Neutrophil (primary cell): ENCODE data around the gene ARFGEF3.

Experiments used
- H3K27ac ChIP-seq: fragments of 200-600 bp; sonication (generic); 2 replicates; pipeline ENCODE4 v1.5.1; 2016; ENCODE audit warnings: mild to moderate bottlenecking, moderate library complexity
- H3K27me3 ChIP-seq: fragments of 200-600 bp; sonication (generic); 2 replicates; pipeline ENCODE4 v1.6.0; 2016; ENCODE audit warnings: mild to moderate bottlenecking
- H3K36me3 ChIP-seq: fragments of 200-600 bp; sonication (generic); 2 replicates; pipeline ENCODE4 v1.5.1; 2017
- H3K4me1 ChIP-seq, 2 experiments: fragments of 200-600 bp in 1 of 2; sonication (generic) in 1 of 2; 1 replicate in 1 of 2; 2 replicates in 1 of 2; pipeline versions ENCODE4 v1.5.1 to v1.6.1; 2013 to 2016; ENCODE audit warnings: low read depth in 1 of 2, low read length in 1 of 2, mild to moderate bottlenecking in 1 of 2, moderate library complexity in 1 of 2; ENCODE audit not compliant: control insufficient read depth in 1 of 2, insufficient read depth in 1 of 2
- H3K4me3 ChIP-seq, 2 experiments: fragments of 200-600 bp in 1 of 2; sonication (generic) in 1 of 2; 1 replicate in 1 of 2; 2 replicates in 1 of 2; pipeline ENCODE4 v1.5.1; 2013 to 2016; ENCODE audit warnings: low read depth in 1 of 2, low read length in 1 of 2, mild to moderate bottlenecking in 1 of 2, moderate library complexity in 1 of 2
- H3K9me3 ChIP-seq: fragments of 200-600 bp; sonication (generic); 2 replicates; pipeline ENCODE4 v1.5.1; 2016
- CTCF ChIP-seq: fragments of 200-600 bp; sonication (generic); IDR thresholded peaks from 2 replicates; pipeline ENCODE4 v1.5.1; 2016; ENCODE audit warnings: antibody characterized with exemption

Gene ARFGEF3

GRCh38 chr6:138377844-138378243 is 216.1 kb downstream of the ARFGEF3 start, which contains the start of gene SMIM28:
Gene SMIM28 (plus strand): TSS chr6:138377905. CDS start chr6:138378073, 168 bp downstream.
- H3K9me3 ChIP-seq: no peaks in the 10 kb centered on the region
- no peak for TF ChIP-seq CTCF
- H3K4me3 ChIP-seq: no peak within 1 kb of the TSS
- H3K27me3 ChIP-seq: no peaks in the 10 kb centered on the region
- no peak within 1 kb of the TSS for H3K27ac ChIP-seq
- H3K36me3 ChIP-seq: no peaks in the 10 kb centered on the region
- no peaks in the 10 kb centered on the region for H3K4me1 ChIP-seq

GRCh38 chr6:138378463-138378862 is 216.7 kb downstream of the ARFGEF3 start:
- no peaks in the 10 kb centered on the region for H3K9me3 ChIP-seq
- no peaks in the 10 kb centered on the region for H3K4me1 ChIP-seq
- no peak for TF ChIP-seq CTCF
- no peaks in the 10 kb centered on the region for H3K36me3 ChIP-seq
- no peak overlapping the region for H3K27ac ChIP-seq
- H3K4me3 ChIP-seq: no peak overlapping the region
- no peaks in the 10 kb centered on the region for H3K27me3 ChIP-seq

- Histone ChIP-seq H3K36me3 (no peaks in the 10 kb centered on the region), H3K27me3 (no peaks in the 10 kb centered on the region), H3K9me3 (no peaks in the 10 kb centered on the region), H3K27ac (no peak overlapping the region), H3K4me1 (no peaks in the 10 kb centered on the region), H3K4me3 (no peak overlapping the region)
- no peak for TF ChIP-seq CTCF
These were observed 220.9 kb downstream of the ARFGEF3 start for GRCh38 chr6:138382498-138383265.

- no peak overlapping the region for H3K27ac ChIP-seq
- no peaks in the 10 kb centered on the region for H3K27me3 ChIP-seq
These were observed 222.0 kb downstream of the ARFGEF3 start for GRCh38 chr6:138383776-138384175.

GRCh38 chr6:138386897-138387296 is 225.2 kb downstream of the ARFGEF3 start:
- H3K4me3 ChIP-seq: no peak overlapping the region
- no peak for TF ChIP-seq CTCF

More at GRCh38 chr6:138383776-138384175, 222.0 kb downstream of the ARFGEF3 start:
- no peaks in the 10 kb centered on the region for H3K4me1 ChIP-seq
- TF ChIP-seq CTCF: no peak
- H3K9me3 ChIP-seq: no peaks in the 10 kb centered on the region
- no peaks in the 10 kb centered on the region for H3K36me3 ChIP-seq
- H3K4me3 ChIP-seq: no peak overlapping the region

More at GRCh38 chr6:138386897-138387296, 225.2 kb downstream of the ARFGEF3 start:
- Histone ChIP-seq H3K27ac (no peak overlapping the region), H3K36me3 (no peaks in the 10 kb centered on the region), H3K27me3 (no peaks in the 10 kb centered on the region), H3K9me3 (no peaks in the 10 kb centered on the region), H3K4me1 (no peaks in the 10 kb centered on the region)
